NCI-H2107 treated with DMSO at 0.1 percent for 48 hours (cell line): ENCODE results near the gene DENND2A.
"Not testable (repeated sequence)": the region's sequence is repeated elsewhere in the genome, so short reads cannot be mapped to it uniquely, and the experiment has no call there.

Experiments
- DNase-seq: peaks from one replicate; lab custom pipeline; 2025; ENCODE audit not compliant: unreplicated experiment; lab: John Stamatoyannopoulos, UW

Gene DENND2A

DNA sequence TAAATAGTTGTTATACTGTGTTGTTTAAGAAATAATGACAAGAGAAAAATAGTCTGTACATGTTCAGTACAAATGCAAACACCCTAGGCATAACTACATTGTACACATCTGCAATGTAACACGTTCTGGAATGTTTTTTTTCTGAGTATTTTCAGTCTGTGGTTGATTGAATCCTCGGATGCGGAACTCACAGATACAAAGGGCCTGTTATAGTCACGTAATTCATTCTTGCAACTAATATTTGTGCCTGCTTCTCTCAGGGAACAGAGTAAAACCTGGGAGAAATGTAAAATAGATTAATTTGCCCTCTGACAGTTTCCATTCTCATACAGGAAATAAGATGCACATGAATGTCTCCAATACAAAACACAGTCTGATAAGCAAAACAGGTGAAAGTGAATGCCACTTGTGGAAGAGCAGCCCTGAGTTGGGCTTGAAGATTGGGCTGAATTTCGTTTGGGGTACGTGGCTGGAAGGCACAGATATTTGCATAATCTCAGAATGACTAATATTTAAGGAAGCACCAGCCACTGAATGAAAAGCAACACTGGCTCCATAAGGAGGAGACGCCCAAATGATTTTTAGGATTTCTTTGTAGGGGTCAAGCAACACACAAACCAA lies 19.1 kb downstream of the DENND2A start:
- no peak for DNase-seq

DNA sequence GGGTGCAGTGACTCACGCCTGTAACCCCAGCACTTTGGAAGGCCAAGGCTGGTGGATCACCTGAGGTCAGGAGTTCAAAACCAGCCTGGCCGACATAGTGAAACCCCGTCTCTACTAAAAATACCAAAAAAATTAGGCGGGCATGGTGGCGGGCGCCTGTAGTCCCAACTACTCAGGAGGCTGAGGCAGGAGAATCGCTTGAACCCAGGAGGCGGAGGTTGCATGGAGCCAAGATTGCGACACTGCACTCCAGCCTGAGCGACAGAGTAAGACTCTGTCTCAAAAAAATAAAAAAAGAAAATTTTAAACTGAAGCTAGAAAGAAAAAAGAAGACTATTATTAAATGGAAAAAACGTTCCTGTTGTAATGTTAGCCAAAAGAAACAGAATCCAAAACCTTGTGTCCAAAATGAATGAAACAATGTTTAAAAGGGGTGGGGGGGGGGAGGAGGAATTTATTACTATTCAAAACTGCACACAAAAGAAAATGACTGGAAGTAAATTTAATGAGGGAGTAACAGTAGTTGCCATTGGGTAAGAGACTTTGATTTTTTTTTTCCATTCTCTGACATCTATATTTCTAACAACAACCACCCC lies 20.6 kb downstream of the DENND2A start:
- DNase-seq = not testable (repeated sequence)

GRCh38 chr7:140619176-140619575 lies 21.4 kb downstream of the DENND2A start:
- DNase-seq = no peak

GRCh38 chr7:140618306-140618705 lies 22.3 kb downstream of the DENND2A start:
- DNase-seq = no peak

- no peak for DNase-seq
Observed at GRCh38 chr7:140617081-140617480, 23.5 kb downstream of the DENND2A start.

GRCh38 chr7:140616328-140616727 lies 24.3 kb downstream of the DENND2A start:
- DNase-seq = no peak

DNA sequence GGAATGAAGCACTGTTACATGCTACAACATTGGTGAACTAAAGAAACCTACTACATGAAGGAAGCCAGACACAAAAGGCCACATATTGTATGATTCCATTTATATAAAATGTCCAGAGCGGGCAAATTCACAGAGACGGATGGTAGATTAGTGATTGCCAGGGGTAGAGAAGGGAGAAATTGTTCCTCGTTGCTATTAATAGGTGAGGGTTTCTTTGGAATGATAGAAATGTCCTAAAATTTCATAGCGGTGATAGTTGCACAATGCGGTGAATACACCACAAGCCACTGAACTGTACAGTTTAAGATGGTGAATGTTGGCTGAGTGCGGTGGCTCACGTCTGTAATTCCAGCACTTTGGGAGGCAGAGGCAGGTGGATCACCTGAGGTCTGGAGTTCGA lies 29.0 kb downstream of the DENND2A start:
- DNase-seq = no peak

DNA sequence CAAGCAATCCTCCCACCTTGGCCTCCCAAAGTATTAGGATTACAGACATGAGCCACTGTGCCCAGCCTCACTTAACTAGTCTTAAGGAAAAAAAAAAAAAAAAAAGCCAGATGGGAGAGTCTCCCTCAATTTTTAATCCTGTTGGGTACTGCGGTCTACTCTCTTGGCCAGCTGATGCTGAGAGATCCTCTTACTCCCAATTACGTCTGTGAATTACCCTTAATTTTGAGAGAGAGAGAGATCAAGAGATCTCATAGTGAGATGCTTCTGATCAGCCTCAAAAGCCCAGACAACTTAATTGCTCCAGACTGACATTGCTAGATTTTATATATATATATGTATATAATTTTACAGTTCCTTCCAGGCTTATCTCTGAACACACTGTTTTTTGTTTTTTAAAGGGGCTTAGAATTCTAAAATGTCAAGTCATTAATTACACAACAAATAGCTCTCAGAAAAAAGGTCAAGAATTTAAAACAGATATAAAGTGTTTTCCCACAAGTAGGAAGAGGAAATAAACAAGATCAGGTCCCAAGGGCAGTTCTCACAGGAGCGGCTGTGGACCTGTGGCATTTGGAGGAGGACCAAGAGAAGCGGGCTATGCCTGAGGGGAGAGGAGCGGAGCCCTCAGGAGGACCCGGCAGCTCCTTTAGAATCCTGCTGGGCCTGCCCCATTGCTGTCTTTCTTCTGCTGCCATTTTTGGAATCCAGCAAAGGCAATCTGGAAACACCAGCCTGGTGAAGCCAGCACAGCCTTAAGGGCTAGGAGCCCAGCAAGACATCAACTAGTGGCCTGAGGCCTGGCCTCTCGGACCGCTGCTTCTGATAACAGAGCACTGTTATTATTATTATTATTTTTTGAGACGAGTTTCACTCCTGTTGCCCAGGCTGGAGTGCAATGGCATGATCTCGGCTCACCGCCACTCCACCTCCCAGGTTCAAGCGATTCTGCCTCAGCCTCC lies 30.1 kb downstream of the DENND2A start:
- no peak for DNase-seq

DNA sequence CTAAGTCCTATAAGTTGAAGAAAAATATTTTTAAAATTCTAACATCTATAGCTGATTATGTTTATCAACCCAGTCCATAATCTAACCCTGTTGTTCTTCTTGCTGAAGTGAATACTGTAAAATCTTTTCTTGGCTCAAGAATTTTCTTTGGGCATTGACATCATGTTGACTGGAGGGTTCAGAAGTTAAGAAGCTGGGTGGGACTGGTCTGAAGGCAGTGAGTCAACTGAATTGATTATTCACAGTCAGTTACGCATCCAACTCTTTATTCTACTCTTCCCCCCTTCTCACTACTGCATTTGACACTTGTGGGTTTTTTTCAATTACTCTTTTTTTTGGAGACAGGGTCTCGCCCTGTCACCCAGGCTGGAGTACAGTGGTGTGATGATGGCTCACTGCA lies 31.0 kb downstream of the DENND2A start:
- no peak for DNase-seq

DNA sequence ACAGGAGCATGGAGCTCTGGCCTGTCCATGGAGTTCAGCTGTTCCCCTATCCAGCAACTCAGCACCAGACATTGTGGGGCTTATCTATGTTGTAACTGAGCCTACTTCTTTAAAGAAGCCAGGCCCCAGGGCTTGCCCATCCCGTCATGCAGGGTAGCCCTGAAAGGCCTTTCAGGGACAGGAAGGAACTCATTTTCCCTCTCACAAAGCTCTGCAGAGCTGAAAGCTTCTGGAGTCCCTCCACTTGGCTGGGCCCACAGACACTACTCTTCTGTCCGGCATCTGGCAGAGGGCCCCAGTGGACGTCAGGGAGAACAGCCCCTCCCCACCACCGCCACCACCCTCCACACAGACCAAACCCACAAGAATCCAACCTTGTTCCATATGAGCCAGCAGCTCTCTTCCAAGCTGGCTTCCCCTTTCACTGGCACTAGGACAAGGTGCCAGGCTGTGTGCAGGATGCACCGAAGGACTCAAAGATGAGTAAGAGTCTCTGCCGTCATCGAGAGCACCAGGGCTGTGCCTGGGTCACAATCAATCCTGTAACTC lies 33.1 kb downstream of the DENND2A start:
- DNase-seq = no peak

- no peak for DNase-seq
Observed at GRCh38 chr7:140605337-140605736, 35.3 kb downstream of the DENND2A start.

- no peak for DNase-seq
Observed at GRCh38 chr7:140604760-140605159, 35.9 kb downstream of the DENND2A start.

GRCh38 chr7:140604076-140604475 lies 36.5 kb downstream of the DENND2A start:
- DNase-seq = no peak

- DNase-seq = no peak
Observed at GRCh38 chr7:140601566-140602174, 38.9 kb downstream of the DENND2A start.

DNA sequence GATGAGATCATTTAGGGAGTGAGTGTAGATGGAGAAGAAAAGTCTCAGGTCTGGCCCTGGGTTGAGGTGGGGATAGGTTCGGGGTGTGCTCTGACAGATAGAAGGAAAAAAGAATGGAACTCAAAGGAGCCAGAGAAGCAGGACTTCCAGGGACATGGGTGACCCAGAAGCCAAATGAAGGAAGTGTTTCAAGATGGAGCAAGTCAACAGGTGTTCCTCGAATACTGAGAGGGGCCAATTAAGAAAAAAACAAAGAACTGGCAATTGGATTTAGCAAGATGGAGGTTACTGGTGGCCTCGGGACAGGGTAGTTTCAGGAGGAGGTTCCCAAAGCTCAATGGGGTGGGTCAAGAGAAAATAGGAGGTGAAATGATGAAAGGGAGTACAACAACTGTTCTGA lies 40.3 kb downstream of the DENND2A start:
- DNase-seq = no peak

- no peak for DNase-seq
Observed at GRCh38 chr7:140597428-140597949, 43.1 kb downstream of the DENND2A start.

DNA sequence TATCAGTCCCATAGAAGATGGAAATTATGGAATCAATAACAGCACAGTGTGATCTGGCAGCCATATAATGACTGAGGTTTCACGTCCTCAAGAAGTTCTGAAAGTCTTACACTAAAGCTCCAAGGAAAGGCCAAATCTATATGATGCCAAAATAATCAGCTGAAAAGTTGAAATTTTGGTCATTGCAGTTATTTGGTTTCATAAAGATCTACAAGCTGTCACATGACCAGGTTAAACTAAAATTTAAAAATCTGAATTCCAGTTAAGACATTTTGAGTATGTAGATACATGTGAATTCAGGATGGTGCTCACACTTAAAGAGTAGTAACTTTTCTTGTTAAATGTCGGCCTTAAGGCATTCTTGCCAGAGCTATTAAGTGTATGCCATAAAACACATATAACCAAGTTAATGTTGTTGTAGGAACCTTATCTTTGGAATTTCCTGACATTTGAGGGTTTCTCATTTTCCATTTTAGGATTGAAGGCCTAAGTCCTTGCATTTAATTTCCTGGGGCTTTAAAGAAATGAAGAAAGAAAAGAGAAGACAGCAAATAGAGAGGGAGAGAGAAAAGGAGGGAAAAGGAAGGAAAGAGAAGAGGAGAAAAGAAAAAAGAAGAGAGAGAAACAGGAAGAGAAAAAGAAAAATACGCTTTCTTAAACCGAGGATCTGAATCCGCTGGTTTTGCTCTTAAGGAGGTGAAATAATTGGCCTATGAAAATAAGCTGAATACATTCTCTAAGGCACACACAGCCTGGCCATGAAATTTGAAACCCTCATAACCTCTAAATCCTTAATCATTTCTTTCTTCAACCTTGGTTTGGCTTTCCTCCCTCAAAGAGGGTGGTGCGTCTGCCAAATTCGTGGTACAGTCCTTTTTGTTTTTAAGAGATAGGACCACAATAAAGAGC lies 43.8 kb downstream of the DENND2A start:
- no peak for DNase-seq

- DNase-seq = no peak
Observed at GRCh38 chr7:140595468-140596092, 45.0 kb downstream of the DENND2A start.

- DNase-seq = no peak
Observed at GRCh38 chr7:140594131-140594691, 46.4 kb downstream of the DENND2A start.
